Mesendoderm (in vitro differentiated cells): Measurements from ENCODE around the gene MCF2L.
"Not testable (repeated sequence)": the region's sequence is repeated elsewhere in the genome, so short reads cannot be mapped to it uniquely, and the experiment has no call there.

Experiments used
- DNase-seq: peaks from one replicate; pipeline ENCODE4 v3.0.0; 2013
- H2AK5ac ChIP-seq: 2 replicates; pipeline ENCODE4 v1.6.1; 2013; ENCODE audit warnings: low read length, inconsistent platforms
- H2BK120ac ChIP-seq: 2 replicates; pipeline ENCODE4 v1.6.1; 2013; ENCODE audit warnings: low read depth, mild to moderate bottlenecking, low read length, moderate library complexity, mixed read lengths
- H2BK15ac ChIP-seq: replicated peaks from 2 replicates; pipeline ENCODE4 v1.6.1; 2013; ENCODE audit warnings: low read depth, mild to moderate bottlenecking, moderate library complexity
- H2BK5ac ChIP-seq: 2 replicates; pipeline ENCODE4 v1.6.1; 2013; ENCODE audit warnings: low read length, inconsistent platforms
- H3K18ac ChIP-seq: 2 replicates; pipeline ENCODE4 v1.6.1; 2013; ENCODE audit warnings: mild to moderate bottlenecking, low read length, mixed read lengths
- H3K23ac ChIP-seq: one replicate; pipeline ENCODE4 v1.6.1; 2013; ENCODE audit warnings: low read length
- H3K27ac ChIP-seq: 2 replicates; pipeline ENCODE4 v1.5.1; 2013; ENCODE audit warnings: low read depth, mild to moderate bottlenecking, inconsistent platforms, low read length, moderate library complexity
- H3K27me3 ChIP-seq: 2 replicates; pipeline ENCODE4 v1.6.1; 2013; ENCODE audit warnings: low read length, control low read depth, mild to moderate bottlenecking, inconsistent platforms; ENCODE audit not compliant: insufficient read depth, poor library complexity
- H3K36me3 ChIP-seq: 2 replicates; pipeline ENCODE4 v1.6.1; 2013; ENCODE audit warnings: low read length, inconsistent platforms; ENCODE audit not compliant: control insufficient read depth, insufficient read depth
- H3K4ac ChIP-seq: one replicate; pipeline ENCODE4 v1.6.1; 2013; ENCODE audit warnings: low read depth, mild to moderate bottlenecking, low read length, moderate library complexity
- H3K4me1 ChIP-seq: 2 replicates; pipeline ENCODE4 v1.6.1; 2013; ENCODE audit warnings: low read depth, low read length, inconsistent platforms; ENCODE audit not compliant: control insufficient read depth
- H3K4me2 ChIP-seq: 2 replicates; pipeline ENCODE4 v1.6.1; 2013; ENCODE audit warnings: low read length
- H3K4me3 ChIP-seq: 2 replicates; pipeline ENCODE4 v1.5.1; 2013; ENCODE audit warnings: mild to moderate bottlenecking, low read length
- H3K56ac ChIP-seq: one replicate; pipeline ENCODE4 v1.6.1; 2013; ENCODE audit warnings: low read length
- H3K79me1 ChIP-seq: 2 replicates; pipeline ENCODE4 v1.6.1; 2013; ENCODE audit warnings: low read length, inconsistent platforms
- H3K79me2 ChIP-seq: 2 replicates; pipeline ENCODE4 v1.6.1; 2013; ENCODE audit warnings: mild to moderate bottlenecking, low read length; ENCODE audit not compliant: control insufficient read depth, insufficient read depth
- H3K9ac ChIP-seq: 2 replicates; pipeline ENCODE4 v1.6.1; 2013; ENCODE audit warnings: low read length, inconsistent platforms
- H4K5ac ChIP-seq: one replicate; pipeline ENCODE4 v1.6.1; 2013; ENCODE audit warnings: low read length
- H4K8ac ChIP-seq: one replicate; pipeline ENCODE4 v1.6.1; 2013; ENCODE audit warnings: low read depth, mild to moderate bottlenecking, control low read depth, low read length, moderate library complexity
- WGBS: extraction: QIAGEN DNeasy Blood & Tissue Kit; methylation state at CpG from one replicate; pipeline ENCODE4 v1.1.7; 2013; ENCODE audit warnings: low lambda C conversion rate, missing lambda C conversion rate; ENCODE audit not compliant: insufficient coverage; ENCODE audit errors: extremely low coverage; 5-methylcytosine and 5-hydroxymethylcytosine counted together

Gene MCF2L

GRCh38 chr13:113076681-113077401 is 107.8 kb downstream of the MCF2L start:
- no peak overlapping the region for H2BK15ac ChIP-seq
- H3K56ac ChIP-seq: no peak overlapping the region
- no peaks in the 10 kb centered on the region for H3K36me3 ChIP-seq
- no peak overlapping the region for H3K4me2 ChIP-seq
- H3K23ac ChIP-seq: no peak overlapping the region
- WGBS: no CpG with 5 or more reads among the region's 39 CpGs
- no peak overlapping the region for H4K5ac ChIP-seq
- H2BK120ac ChIP-seq: no peak overlapping the region
- no peak overlapping the region for H3K27ac ChIP-seq
- no peak overlapping the region for H2AK5ac ChIP-seq
- no peak overlapping the region for H3K4ac ChIP-seq
- no peaks in the 10 kb centered on the region for H3K27me3 ChIP-seq
- no peak overlapping the region for H2BK5ac ChIP-seq
- no peak overlapping the region for H3K4me3 ChIP-seq
- no peak overlapping the region for H3K9ac ChIP-seq
- no peak overlapping the region for H4K8ac ChIP-seq
- no peak overlapping the region for H3K18ac ChIP-seq
- H3K4me1 ChIP-seq: no peaks in the 10 kb centered on the region
- H3K79me1 ChIP-seq: no peaks in the 10 kb centered on the region
- no peaks in the 10 kb centered on the region for H3K79me2 ChIP-seq
- DNase-seq: no peak

GRCh38 chr13:113077566-113077952 is 108.5 kb downstream of the MCF2L start:
- Histone ChIP-seq H3K79me1 (no peaks in the 10 kb centered on the region), H3K27ac (no peak overlapping the region), H3K56ac (no peak overlapping the region), H3K4me3 (no peak overlapping the region), H3K18ac (no peak overlapping the region), H3K4me2 (no peak overlapping the region), H2AK5ac (no peak overlapping the region), H4K5ac (no peak overlapping the region), H3K27me3 (no peaks in the 10 kb centered on the region), H4K8ac (no peak overlapping the region), H3K9ac (no peak overlapping the region), H3K79me2 (no peaks in the 10 kb centered on the region), H2BK5ac (no peak overlapping the region), H3K23ac (no peak overlapping the region), H2BK120ac (no peak overlapping the region), H3K4me1 (no peaks in the 10 kb centered on the region), H3K4ac (no peak overlapping the region), H3K36me3 (no peaks in the 10 kb centered on the region), H2BK15ac (no peak overlapping the region)
- WGBS: no CpG with 5 or more reads among the region's 20 CpGs
- DNase-seq: no peak

GRCh38 chr13:113077953-113078901 is 109.2 kb downstream of the MCF2L start:
- Histone ChIP-seq H3K56ac (no peak overlapping the region), H3K4ac (no peak overlapping the region), H4K5ac (no peak overlapping the region), H2BK15ac (no peak overlapping the region), H3K4me2 (no peak overlapping the region), H3K9ac (no peak overlapping the region), H3K79me2 (no peaks in the 10 kb centered on the region), H3K27ac (no peak overlapping the region), H3K36me3 (no peaks in the 10 kb centered on the region), H3K4me1 (no peaks in the 10 kb centered on the region), H3K18ac (no peak overlapping the region), H2BK5ac (no peak overlapping the region), H3K23ac (no peak overlapping the region), H3K4me3 (no peak overlapping the region), H3K27me3 (no peaks in the 10 kb centered on the region), H2BK120ac (no peak overlapping the region), H3K79me1 (no peaks in the 10 kb centered on the region), H2AK5ac (no peak overlapping the region), H4K8ac (no peak overlapping the region)
- no CpG with 5 or more reads among the region's 42 CpGs for WGBS
- no peak for DNase-seq

GRCh38 chr13:113078902-113079780 is 110.1 kb downstream of the MCF2L start:
- H3K18ac ChIP-seq: no peak overlapping the region
- no peak overlapping the region for H3K56ac ChIP-seq
- H4K8ac ChIP-seq: no peak overlapping the region
- no peaks in the 10 kb centered on the region for H3K79me2 ChIP-seq
- no peak overlapping the region for H2BK15ac ChIP-seq
- H2BK120ac ChIP-seq: no peak overlapping the region
- H3K4me1 ChIP-seq: no peaks in the 10 kb centered on the region
- no CpG with 5 or more reads among the region's 27 CpGs for WGBS
- H2BK5ac ChIP-seq: no peak overlapping the region
- no peak overlapping the region for H3K4ac ChIP-seq
- no peak overlapping the region for H4K5ac ChIP-seq
- H3K36me3 ChIP-seq: no peaks in the 10 kb centered on the region
- DNase-seq: no peak
- no peak overlapping the region for H3K27ac ChIP-seq
- no peak overlapping the region for H3K9ac ChIP-seq
- no peak overlapping the region for H2AK5ac ChIP-seq
- no peak overlapping the region for H3K23ac ChIP-seq
- no peaks in the 10 kb centered on the region for H3K27me3 ChIP-seq
- no peaks in the 10 kb centered on the region for H3K79me1 ChIP-seq
- no peak overlapping the region for H3K4me2 ChIP-seq
- no peak overlapping the region for H3K4me3 ChIP-seq

- H2BK15ac ChIP-seq, H3K18ac ChIP-seq, H3K4me3 ChIP-seq, H3K36me3 ChIP-seq, H4K8ac ChIP-seq, H3K9ac ChIP-seq, H2BK5ac ChIP-seq, H4K5ac ChIP-seq, H2BK120ac ChIP-seq, H3K4ac ChIP-seq, H3K4me2 ChIP-seq, H3K56ac ChIP-seq, DNase-seq, H3K23ac ChIP-seq, H3K79me2 ChIP-seq, H3K4me1 ChIP-seq, H2AK5ac ChIP-seq, H3K79me1 ChIP-seq, H3K27ac ChIP-seq, H3K27me3 ChIP-seq: not testable (repeated sequence)
- WGBS: no CpG with 5 or more reads among the region's 9 CpGs
Observed at GRCh38 chr13:113079781-113080080, 110.7 kb downstream of the MCF2L start.
